HG03469 (cell line): Measurements from ENCODE around the gene ITGB3BP.
"Not testable (repeated sequence)": the region's sequence is repeated elsewhere in the genome, so short reads cannot be mapped to it uniquely, and the experiment has no call there.

ENCODE experiments used
- ATAC-seq: cut with Tn5 transposase; IDR thresholded peaks from one replicate; pipeline ENCODE4 v1.9.1; 2021; ENCODE audit warnings: mild to moderate bottlenecking, moderate library complexity, moderate number of reproducible peaks; ENCODE audit not compliant: unreplicated experiment

ITGB3BP gene

DNA sequence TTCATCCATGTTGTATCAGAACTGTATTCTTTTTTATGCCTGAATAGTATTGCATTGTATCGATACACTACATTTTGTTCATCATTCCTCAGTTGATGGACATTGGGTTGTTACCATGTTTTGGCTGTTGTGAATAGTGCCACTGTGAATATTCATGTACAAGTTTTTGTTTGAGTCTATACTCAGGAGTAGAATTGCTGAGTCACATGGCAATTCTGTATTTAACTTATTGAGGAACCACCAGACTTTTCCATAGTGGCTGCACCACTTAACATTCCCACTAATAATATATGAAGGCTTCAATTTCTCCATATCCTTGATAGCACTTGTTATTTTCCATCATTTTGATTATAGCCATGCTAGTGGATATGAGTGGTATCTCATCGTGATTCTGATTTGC, 99.4 kb downstream of the ITGB3BP start:
- ATAC-seq = no peak

DNA sequence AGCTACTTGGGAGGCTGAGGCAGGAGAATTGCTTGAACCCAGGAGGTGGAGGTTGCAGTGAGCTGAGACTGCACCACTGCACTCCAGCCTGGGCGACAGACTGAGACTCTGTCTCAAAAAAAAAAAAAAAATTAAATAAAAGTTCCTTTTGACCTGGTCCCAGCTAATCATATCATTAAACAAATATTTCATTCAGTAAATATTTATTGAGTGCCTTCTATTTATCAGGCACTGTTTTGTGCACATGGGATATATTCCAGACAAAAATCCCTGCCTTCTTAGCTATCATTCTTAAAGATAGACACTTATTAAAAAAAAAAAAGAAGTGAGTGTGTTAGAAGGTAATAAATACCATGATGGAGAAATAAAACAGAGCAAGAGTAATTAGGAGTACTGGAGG, 102.3 kb downstream of the ITGB3BP start:
- ATAC-seq = not testable (repeated sequence)

DNA sequence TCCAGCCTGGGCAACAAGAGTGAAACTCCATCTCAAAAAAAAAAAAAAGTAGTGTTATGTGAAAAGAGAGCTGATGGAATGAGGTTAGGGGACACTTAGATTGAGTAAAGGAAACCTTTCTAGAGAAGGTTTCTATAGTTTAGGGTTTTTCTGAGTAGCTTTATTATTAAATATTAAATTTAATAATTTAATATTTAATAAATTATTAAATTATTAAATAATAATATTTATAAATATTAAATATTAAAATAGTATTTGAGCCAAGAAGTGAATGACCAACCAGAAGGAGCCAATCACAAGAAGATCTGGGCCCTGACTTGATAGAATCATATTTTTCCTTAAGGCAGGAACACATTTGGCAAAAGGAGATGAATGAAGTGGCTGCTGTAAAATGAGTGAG, 104.9 kb downstream of the ITGB3BP start:
- no peak for ATAC-seq

GRCh38 chr1:63414691-63415365, 108.2 kb downstream of the ITGB3BP start:
- no peak for ATAC-seq

DNA sequence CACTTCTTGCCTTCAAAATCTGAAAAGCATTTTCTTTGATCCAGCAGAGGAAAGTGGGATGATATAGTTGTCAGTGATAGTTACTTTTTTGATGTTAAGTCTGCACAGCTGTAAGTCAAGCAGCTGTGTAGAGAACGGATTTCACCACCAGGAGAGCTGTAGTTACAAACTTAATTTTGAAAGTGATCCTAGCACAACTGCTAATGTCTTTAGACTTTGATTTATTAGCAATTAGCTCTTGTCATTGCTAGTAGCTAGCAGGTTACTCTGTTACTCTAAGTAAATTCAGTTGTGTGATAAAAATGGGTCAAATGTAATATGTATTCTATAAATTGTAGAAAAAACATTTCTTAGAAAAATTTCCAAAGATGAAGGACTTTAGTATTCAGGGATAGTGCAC, 109.6 kb downstream of the ITGB3BP start:
- ATAC-seq = no peak

- ATAC-seq = no peak
Observed at GRCh38 chr1:63411066-63411465, 112.0 kb downstream of the ITGB3BP start.

- no peak for ATAC-seq
Observed at GRCh38 chr1:63408331-63408730, 114.7 kb downstream of the ITGB3BP start.

DNA sequence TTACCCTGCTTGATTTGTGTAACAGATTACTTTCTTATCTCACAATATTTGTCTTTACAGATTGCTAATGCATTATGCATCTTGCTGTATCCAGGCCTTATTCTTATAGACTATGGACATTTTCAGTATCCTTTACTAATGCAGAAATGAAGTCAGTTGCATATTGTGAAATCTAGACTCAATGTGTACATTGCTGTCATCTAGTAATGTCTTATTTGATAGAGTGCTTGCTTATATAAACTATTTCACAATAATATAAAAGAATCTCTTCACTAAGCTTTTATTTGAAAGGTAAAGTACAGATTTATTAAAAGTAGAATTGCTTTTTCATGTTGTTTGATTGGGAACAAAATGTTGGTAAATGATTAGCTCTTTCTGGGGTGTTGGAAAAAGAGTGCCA, 116.0 kb downstream of the ITGB3BP start:
- no peak for ATAC-seq

GRCh38 chr1:63405987-63406386, 117.0 kb downstream of the ITGB3BP start:
- ATAC-seq = no peak

- ATAC-seq = no peak
Observed at GRCh38 chr1:63405021-63405420, 118.0 kb downstream of the ITGB3BP start.

DNA sequence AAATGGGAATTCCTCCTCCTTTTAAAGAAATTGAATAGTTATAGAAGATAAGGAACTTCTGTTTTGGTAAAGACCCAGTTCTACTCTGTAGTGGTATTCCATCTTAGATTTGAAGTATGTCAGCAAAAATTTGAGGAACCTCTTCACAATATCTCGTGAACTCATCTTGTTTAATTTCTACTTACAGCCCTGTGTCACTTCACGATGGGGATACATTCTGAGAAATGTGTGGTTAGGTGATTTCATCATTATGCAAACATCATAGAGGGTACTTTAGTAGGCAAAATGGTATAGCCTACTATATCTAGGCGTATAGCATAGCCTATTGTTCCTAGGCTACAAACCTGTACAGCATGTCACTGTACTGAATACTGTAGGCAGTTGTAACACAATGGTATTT, 119.6 kb downstream of the ITGB3BP start:
- ATAC-seq = no peak

DNA sequence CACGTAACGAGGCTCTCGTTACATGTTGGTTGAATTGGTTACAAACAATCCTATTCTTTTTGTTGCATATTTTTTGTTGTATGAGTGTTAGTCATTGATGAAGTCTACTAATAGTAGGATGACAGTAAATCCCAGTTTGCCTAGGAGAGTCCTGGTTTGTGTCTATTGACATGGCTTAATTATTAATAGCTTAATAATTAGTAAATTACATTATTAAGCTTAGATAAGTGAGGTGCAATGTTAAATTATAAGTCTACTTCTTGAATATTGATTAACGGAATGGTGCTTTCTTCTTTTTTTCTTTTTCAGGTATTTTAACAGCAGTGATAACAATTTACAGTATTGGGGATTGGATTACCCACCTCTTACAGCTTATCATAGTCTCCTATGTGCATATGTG, 121.1 kb downstream of the ITGB3BP start:
- ATAC-seq = no peak
